Measurements from ENCODE around the gene B3GALT5. TPM values are rescaled to one million over a fixed set of nuclear protein-coding genes. Genes with fewer than 3 reads are reported as not detected.

Gene B3GALT5
- total RNA-seq, 3 donors from 2014 or later: 2.3 to 2.9 TPM; not detected in 1

DNA sequence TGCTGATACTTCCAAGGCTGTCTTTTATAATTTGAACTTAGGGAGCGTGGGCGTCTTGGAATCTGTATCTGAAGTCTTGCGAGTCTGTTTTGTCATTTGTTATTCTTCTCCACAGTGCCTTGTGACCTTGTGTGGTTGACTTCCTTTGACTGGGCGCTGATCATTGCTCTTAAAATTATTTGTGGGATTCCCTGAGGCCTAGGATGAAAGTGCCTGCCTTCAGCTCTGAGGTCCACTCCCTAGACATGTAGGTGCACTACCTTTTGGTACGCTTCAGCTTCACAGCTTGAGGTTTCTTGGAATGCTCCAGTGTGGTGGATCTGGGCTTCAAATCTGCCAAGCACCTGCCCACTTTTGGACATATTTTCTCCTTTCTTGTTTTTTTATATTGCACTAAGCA lies 82.0 kb downstream of the B3GALT5 start:
- Histone ChIP-seq H3K27ac (peak overlapping the region in 1 of 2 donors; percentile 22), H3K4me1 (no peaks in the 10 kb centered on the region), H3K36me3 (no peaks in the 10 kb centered on the region), H3K27me3 (no peaks in the 10 kb centered on the region), H3K4me3 (no peak overlapping the region), H3K9me3 (no peaks in the 10 kb centered on the region)
- DNase-seq (ENCODE audit: low spot score in 2 of 2): no peak
- intact Hi-C loops (cut with DNase I; ENCODE audit: low total_unique reads): no loop called here
- TF ChIP-seq POLR2AphosphoS5 (IDR thresholded peaks at IDR 0.05) (no peak), POLR2A (IDR thresholded peaks at IDR 0.05) (no peak)
- TF ChIP-seq, protein P1, sequence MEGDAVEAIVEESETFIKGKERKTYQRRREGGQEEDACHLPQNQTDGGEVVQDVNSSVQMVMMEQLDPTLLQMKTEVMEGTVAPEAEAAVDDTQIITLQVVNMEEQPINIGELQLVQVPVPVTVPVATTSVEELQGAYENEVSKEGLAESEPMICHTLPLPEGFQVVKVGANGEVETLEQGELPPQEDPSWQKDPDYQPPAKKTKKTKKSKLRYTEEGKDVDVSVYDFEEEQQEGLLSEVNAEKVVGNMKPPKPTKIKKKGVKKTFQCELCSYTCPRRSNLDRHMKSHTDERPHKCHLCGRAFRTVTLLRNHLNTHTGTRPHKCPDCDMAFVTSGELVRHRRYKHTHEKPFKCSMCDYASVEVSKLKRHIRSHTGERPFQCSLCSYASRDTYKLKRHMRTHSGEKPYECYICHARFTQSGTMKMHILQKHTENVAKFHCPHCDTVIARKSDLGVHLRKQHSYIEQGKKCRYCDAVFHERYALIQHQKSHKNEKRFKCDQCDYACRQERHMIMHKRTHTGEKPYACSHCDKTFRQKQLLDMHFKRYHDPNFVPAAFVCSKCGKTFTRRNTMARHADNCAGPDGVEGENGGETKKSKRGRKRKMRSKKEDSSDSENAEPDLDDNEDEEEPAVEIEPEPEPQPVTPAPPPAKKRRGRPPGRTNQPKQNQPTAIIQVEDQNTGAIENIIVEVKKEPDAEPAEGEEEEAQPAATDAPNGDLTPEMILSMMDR (IDR thresholded peaks at IDR 0.05): no peak

DNA sequence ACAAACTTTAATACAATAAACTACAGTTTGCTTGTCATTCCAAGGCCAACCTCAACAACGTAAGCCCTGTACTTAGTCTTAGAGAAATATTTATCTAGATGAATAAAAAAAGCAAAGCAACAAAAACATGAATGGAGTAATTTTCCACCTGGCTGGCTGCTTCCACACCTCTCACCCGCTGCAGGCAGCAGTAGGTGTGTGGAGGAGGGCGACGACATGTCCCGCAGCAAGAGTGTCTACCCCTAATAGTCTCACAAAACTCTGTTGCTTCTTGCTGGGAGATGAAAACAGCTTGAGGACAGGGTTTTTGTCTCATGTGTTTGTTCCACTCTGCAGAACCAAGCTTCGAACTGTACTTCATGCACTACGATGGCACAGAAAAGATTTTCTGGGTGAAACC lies 83.5 kb downstream of the B3GALT5 start:
- no peak overlapping the region for H3K27ac ChIP-seq
- no peaks in the 10 kb centered on the region for H3K4me1 ChIP-seq
- intact Hi-C loops (cut with DNase I; ENCODE audit: low total_unique reads): no loop called here
- TF ChIP-seq POLR2AphosphoS5 (IDR thresholded peaks at IDR 0.05): no peak
- TF ChIP-seq, protein P1 (IDR thresholded peaks at IDR 0.05): no peak
- TF ChIP-seq POLR2A (IDR thresholded peaks at IDR 0.05): no peak
- H3K9me3 ChIP-seq: no peaks in the 10 kb centered on the region
- no peaks in the 10 kb centered on the region for H3K36me3 ChIP-seq
- H3K4me3 ChIP-seq: no peak overlapping the region
- H3K27me3 ChIP-seq: no peaks in the 10 kb centered on the region
- DNase-seq (ENCODE audit: low spot score in 2 of 2): no peak

DNA sequence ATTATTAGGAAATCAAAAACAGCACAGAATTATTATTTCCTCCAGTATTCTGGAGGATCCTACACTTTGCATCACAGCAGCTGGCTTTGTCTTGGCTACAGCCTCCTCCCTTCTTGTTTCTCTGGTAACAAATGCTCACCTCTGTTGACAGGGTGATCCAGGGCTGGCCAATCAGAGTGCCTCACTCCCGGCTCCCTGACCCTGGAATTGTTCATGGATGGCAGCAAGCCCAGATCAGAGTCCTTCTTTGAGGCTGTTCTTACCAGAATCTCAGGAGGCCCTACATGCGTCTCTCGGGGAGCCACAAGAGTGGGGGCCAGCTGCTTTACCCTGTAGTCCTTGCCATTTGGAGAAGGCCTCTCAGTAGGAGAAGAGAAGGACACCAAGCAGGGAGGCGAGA lies 83.9 kb downstream of the B3GALT5 start:
- H3K4me1 ChIP-seq: no peaks in the 10 kb centered on the region
- H3K36me3 ChIP-seq: no peaks in the 10 kb centered on the region
- no peaks in the 10 kb centered on the region for H3K27me3 ChIP-seq
- H3K9me3 ChIP-seq: no peaks in the 10 kb centered on the region
- TF ChIP-seq POLR2AphosphoS5 (IDR thresholded peaks at IDR 0.05): no peak
- TF ChIP-seq, protein P1 (IDR thresholded peaks at IDR 0.05): no peak
- TF ChIP-seq POLR2A (IDR thresholded peaks at IDR 0.05): no peak
- H3K27ac ChIP-seq: no peak overlapping the region
- no peak for DNase-seq (ENCODE audit: low spot score in 2 of 2)
- no peak overlapping the region for H3K4me3 ChIP-seq
- intact Hi-C loops (cut with DNase I; ENCODE audit: low total_unique reads): no loop called here

DNA sequence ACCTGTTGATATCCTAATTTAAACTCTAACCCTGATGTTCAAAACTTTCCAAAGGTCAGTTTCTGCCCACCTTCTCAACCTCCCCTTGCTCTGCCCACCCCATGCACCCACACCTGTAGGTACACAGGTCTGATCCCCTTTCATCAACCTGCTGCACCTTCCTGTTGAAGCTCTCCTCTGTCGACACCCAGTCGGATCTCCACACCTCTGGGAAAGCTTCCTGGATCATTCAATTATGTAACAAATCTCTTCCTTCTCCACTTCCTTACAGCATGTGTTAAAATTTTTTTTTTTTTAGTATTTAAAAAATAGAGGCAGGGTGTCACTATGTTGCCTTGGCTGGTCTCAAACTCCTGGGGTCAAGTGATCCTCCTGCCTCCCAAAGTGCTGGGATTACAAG lies 87.6 kb downstream of the B3GALT5 start:
- no peaks in the 10 kb centered on the region for H3K27me3 ChIP-seq
- TF ChIP-seq POLR2A (IDR thresholded peaks at IDR 0.05): no peak
- TF ChIP-seq, protein P1 (IDR thresholded peaks at IDR 0.05): no peak
- no peak for TF ChIP-seq POLR2AphosphoS5 (IDR thresholded peaks at IDR 0.05)
- H3K4me3 ChIP-seq: no peak overlapping the region
- H3K9me3 ChIP-seq: peaks cover 10 to 13% of the 10 kb centered on the region in 2 donors
- H3K4me1 ChIP-seq: no peaks in the 10 kb centered on the region
- no peak overlapping the region for H3K27ac ChIP-seq
- intact Hi-C loops (cut with DNase I; ENCODE audit: low total_unique reads): no loop called here
- DNase-seq (ENCODE audit: low spot score in 2 of 2): no peak
- no peaks in the 10 kb centered on the region for H3K36me3 ChIP-seq

DNA sequence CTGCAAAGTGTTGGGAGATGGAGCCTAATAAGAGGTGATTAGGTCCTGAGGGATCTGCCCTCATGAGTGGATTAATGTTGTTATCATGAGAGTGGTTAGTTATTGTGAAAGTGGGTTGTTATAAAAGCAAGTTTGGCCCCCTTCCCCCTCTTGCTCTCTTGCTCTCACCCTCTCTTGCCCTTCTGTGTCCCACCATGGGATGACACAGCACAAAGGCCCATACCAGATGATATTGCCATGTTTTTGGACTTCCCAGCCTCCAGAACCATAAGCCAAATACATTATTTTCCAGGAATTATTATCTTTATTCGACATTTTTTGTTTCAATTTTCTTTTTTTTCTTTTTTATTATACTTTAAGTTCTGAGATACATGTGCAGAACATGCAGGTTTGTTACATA lies 90.8 kb downstream of the B3GALT5 start:
- DNase-seq (ENCODE audit: low spot score in 2 of 2): no peak
- no peaks in the 10 kb centered on the region for H3K4me1 ChIP-seq
- no peaks in the 10 kb centered on the region for H3K27me3 ChIP-seq
- no peaks in the 10 kb centered on the region for H3K36me3 ChIP-seq
- intact Hi-C loops (cut with DNase I; ENCODE audit: low total_unique reads): no loop called here
- TF ChIP-seq POLR2A (IDR thresholded peaks at IDR 0.05) (no peak), POLR2AphosphoS5 (IDR thresholded peaks at IDR 0.05) (no peak)
- TF ChIP-seq, protein P1 (IDR thresholded peaks at IDR 0.05): no peak
- H3K27ac ChIP-seq: no peak overlapping the region
- peaks cover 10 to 13% of the 10 kb centered on the region in 2 donors for H3K9me3 ChIP-seq
- no peak overlapping the region for H3K4me3 ChIP-seq

All from breast epithelium (tissue), 4 donors.